C4-2B (cell line): Measurements from ENCODE around the gene RIIAD1.
"Not testable (repeated sequence)": the region's sequence is repeated elsewhere in the genome, so short reads cannot be mapped to it uniquely, and the experiment has no call there.

Experiments
- H3K27ac ChIP-seq: fragments of 450-650 bp; 2 replicates; pipeline ENCODE4 v1.5.1; 2017
- CTCF ChIP-seq: fragments of 450-650 bp; conservative IDR thresholded peaks from 2 replicates; pipeline ENCODE4 v1.5.1; 2017; ENCODE audit warnings: mild to moderate bottlenecking
- ZFX ChIP-seq: fragments of 450-650 bp; IDR thresholded peaks from 2 replicates; pipeline ENCODE4 v1.6.1; 2017

RIIAD1 gene

GRCh38 chr1:151720974-151721787 lies at the start of gene RIIAD1:
Gene RIIAD1, plus strand, starts transcription at chr1:151721522. Its CDS starts 15 bp downstream, at chr1:151721537.
- H3K27ac ChIP-seq: no peak within 1 kb of the TSS
- TF ChIP-seq CTCF (no peak), ZFX (no peak)

GRCh38 chr1:151673407-151673806 lies 47.9 kb upstream of the RIIAD1 start:
- H3K27ac ChIP-seq: no peak overlapping the region
- TF ChIP-seq CTCF: no peak
- no peak for TF ChIP-seq ZFX

- H3K27ac ChIP-seq: no peak overlapping the region
- TF ChIP-seq CTCF (no peak), ZFX (no peak)
Measured at GRCh38 chr1:151680391-151680790, 40.9 kb upstream of the RIIAD1 start.

GRCh38 chr1:151680826-151681225 lies 40.5 kb upstream of the RIIAD1 start:
- TF ChIP-seq ZFX: no peak
- TF ChIP-seq CTCF: no peak
- H3K27ac ChIP-seq: no peak overlapping the region

GRCh38 chr1:151681923-151682322 lies 39.4 kb upstream of the RIIAD1 start:
- TF ChIP-seq CTCF (no peak), ZFX (no peak)
- H3K27ac ChIP-seq: no peak overlapping the region

- not testable (repeated sequence) for H3K27ac ChIP-seq
Measured at GRCh38 chr1:151682901-151683300, 38.4 kb upstream of the RIIAD1 start.

- no peak for TF ChIP-seq CTCF
- no peak for TF ChIP-seq ZFX
- no peak overlapping the region for H3K27ac ChIP-seq
Measured at GRCh38 chr1:151684128-151684527, 37.2 kb upstream of the RIIAD1 start.

GRCh38 chr1:151686561-151686960 lies 34.8 kb upstream of the RIIAD1 start:
- TF ChIP-seq ZFX (no peak), CTCF (no peak)
- no peak overlapping the region for H3K27ac ChIP-seq
